Fibroblast of pulmonary artery (primary cell): ENCODE measurements around the gene TTBK2.

Source experiments
- DNase-seq: peaks from one replicate; pipeline ENCODE4 v3.0.0-alpha.2; 2010; ENCODE audit warnings: low read depth
- H3K4me3 ChIP-seq: replicated peaks from 2 replicates; pipeline ENCODE4 v1.5.1; 2011; ENCODE audit warnings: low read depth, mild to moderate bottlenecking, control low read depth, low read length, moderate library complexity
- TF ChIP-seq, protein P1 (sequence below): IDR thresholded peaks from 2 replicates; pipeline ENCODE4 v1.5.1; 2011; ENCODE audit warnings: mild to moderate bottlenecking, control low read depth, low read length, inconsistent platforms; ENCODE audit errors: missing control alignments

Gene TTBK2

DNA sequence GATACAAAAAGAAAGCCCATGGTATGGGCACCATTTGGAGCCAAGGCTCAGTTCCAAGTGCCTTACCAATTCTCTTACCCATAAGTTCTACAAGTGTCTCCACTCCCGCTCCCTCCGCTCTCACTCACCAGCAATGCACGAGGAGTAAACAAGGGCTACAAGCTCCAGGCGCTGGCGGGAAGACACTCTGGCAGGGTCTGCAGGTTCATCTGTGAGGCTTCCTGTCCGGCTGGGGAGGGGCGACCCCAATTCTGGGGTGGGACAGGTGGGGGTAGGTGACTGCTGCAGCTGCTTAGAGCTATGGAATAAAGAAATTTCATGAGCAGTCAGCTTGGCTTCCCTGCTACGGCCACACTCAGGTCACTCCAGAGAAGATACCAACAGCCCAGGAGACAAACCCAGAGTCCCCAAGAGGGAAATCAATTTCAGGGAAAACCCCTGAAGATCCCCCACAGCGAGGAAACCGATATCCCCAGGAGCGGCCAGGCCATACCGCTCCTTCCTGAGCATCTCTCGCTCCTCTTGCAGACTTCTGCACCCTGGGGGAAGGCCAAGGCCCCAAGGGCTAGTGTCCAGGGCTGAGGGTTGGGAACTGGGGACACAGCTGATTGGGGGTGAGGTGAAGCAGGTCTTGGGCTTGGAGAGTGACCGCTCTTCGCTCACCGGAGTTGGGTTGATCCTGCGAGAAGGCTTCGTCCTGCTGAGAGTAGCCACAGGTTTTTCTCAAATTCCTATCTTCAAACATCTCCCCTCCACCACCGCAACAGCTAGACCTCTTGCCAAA lies 185.0 kb downstream of the TTBK2 start:
- TF ChIP-seq, protein P1, sequence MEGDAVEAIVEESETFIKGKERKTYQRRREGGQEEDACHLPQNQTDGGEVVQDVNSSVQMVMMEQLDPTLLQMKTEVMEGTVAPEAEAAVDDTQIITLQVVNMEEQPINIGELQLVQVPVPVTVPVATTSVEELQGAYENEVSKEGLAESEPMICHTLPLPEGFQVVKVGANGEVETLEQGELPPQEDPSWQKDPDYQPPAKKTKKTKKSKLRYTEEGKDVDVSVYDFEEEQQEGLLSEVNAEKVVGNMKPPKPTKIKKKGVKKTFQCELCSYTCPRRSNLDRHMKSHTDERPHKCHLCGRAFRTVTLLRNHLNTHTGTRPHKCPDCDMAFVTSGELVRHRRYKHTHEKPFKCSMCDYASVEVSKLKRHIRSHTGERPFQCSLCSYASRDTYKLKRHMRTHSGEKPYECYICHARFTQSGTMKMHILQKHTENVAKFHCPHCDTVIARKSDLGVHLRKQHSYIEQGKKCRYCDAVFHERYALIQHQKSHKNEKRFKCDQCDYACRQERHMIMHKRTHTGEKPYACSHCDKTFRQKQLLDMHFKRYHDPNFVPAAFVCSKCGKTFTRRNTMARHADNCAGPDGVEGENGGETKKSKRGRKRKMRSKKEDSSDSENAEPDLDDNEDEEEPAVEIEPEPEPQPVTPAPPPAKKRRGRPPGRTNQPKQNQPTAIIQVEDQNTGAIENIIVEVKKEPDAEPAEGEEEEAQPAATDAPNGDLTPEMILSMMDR = no peak

DNA sequence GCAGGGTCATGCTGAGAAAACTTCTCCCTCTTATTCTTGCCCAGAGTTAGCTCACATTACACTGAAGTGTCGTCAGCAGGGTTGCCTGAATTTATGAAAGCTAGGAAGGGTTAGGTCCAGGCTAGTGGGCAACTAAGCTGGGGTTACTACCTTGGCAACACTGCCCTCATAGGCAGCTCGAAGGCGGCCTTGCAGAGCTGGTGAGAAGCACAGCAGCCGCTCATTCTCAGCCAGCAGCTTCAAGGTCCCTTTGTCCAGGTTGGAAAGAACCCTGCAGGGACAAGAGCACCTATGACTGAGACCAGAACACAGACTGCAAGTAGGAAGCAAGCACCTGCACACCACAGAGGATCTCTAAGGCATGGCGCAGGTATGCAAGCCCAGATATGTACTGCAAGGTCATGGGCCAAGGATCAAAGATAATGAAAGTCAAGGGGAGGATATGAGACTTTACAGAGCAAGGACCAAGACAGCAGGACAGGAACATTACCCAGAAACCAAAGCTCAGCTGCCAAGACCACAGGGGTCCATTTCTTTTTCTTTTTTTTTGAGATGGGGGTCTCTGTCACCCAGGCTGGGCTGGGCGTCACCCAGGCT lies 186.4 kb downstream of the TTBK2 start:
- DNase-seq = no peak
- TF ChIP-seq, protein P1 = no peak

More for the DNA sequence above, 185.0 kb downstream of the TTBK2 start:
- DNase-seq = no peak
- peak overlapping the region; percentile 76 for H3K4me3 ChIP-seq

DNA sequence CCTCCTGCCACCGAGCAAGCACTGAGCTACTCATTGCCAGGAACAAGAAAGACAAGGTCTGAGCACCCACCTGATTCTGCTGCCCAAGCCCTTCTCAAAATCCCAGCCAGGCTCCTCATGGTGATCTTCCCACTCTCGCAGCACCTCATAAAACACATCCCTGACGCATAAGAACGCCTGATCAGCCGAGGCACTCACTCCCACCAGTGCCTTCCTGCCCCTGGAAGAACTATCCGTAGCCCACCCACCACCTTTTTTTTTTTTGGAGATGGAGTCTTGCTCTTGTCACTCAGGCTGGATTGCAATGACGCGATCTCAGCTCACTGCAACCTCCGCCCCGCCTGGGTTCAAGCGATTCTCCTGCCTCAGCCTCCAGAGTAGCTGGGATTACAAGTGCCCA lies 187.6 kb downstream of the TTBK2 start:
- TF ChIP-seq, protein P1 = no peak
- DNase-seq = no peak
- no peak overlapping the region for H3K4me3 ChIP-seq

More for the DNA sequence above, 186.4 kb downstream of the TTBK2 start:
- H3K4me3 ChIP-seq = no peak overlapping the region

DNA sequence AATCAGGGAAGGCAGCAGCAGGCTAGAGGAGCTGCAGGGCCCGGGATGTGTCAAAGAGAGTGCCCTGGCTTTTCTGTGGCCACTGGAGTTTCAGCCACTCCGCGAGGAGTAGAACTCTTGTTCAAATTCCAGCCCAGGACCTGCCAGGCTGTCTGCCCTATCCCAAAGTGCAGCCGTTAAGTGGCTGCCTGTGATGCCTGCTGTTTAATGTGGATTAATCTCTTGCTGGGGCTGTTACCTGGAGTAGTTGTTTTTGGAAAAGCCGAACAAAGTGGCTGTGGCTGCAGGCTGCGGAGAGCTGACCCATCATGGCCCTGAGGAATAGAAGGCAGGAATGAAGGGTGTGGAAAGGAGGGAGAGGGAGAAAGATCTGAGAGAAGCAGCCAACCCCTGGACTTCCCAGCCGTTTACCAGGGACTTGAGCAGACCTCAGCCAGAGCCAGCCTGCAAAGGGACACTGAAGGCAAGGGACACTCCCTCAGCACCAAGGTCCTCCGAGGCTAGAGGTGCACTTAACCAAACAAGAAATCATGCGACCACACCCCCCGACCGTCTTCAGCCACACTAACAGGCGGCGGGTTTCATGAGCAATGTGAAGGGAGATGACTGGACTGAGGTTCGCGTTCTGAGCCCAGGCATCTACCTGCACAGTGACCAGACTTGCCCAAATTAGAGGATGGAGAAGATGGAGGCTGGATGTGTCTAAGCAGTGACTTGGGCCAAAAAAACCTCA lies 188.3 kb downstream of the TTBK2 start:
- H3K4me3 ChIP-seq = no peak overlapping the region
- TF ChIP-seq, protein P1 = no peak
- no peak for DNase-seq

DNA sequence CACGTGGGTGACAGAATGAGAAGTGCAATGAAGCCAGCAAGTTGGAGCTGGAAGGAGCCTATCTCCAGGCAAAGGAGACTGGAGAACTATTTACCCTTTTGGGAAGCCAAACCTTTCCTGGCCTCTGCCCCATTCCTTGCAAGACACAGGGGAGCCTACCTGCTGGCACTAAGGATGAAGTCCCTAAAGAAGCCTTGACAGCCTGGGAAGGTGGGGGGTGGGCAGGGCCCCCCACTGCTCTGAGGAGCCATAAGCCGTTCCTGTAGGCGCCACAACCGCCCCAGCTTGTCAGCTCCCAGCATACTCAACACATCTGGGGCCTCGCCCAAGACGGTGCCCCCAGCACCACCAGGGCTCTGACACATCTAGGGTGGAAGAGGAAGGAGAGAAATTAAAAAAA lies 189.1 kb downstream of the TTBK2 start:
- H3K4me3 ChIP-seq = no peak overlapping the region
- no peak for DNase-seq
- TF ChIP-seq, protein P1 = no peak

DNA sequence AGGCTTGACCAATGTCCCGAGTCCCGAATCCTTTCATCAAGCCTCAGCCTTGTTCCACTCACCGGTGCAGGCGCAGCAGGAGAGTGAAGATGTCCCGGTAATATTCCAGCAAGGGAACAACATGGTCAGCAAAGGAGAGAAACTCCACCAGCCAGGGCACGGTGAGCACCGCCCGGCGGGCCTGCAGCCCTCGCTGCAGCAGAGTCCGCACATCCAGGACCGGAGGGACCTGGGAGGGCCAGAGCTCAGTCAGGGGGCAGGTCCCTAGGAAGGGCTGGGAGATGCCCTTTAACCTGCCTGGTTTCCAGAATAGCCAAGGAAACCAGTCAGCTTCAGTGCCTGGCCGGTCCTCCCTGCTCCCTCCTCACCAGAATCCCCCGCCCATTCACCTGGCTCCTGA lies 190.0 kb downstream of the TTBK2 start:
- no peak for DNase-seq
- H3K4me3 ChIP-seq = no peak overlapping the region
- TF ChIP-seq, protein P1 = no peak
